GM19467 (cell line): ENCODE measurements around the gene MTUS2.
"Not testable (repeated sequence)": the region's sequence is repeated elsewhere in the genome, so short reads cannot be mapped to it uniquely, and the experiment has no call there.

Experiments
- ATAC-seq: cut with Tn5 transposase; IDR thresholded peaks from one replicate; pipeline ENCODE4 v1.9.1; 2021; ENCODE audit warnings: mild to moderate bottlenecking, moderate library complexity; ENCODE audit not compliant: unreplicated experiment

Gene MTUS2

DNA sequence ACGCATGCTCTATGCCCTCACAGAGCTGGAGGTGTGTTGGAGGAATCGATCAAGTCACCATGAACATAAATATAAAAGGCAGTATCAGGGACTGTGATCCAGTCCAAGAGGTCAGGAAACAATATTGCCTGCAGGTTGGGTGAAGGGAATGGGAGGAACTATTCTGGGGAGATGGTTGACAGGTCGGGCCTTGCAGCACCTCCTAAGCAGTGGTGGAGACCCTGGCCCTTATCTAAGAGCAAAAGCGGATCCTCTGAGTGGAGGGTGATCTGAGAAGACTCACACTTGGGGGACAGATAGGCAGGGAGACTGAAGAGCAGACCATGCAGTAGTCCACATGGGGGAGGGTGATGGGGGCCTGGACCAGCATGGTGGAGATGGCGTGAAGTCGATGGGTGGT lies 561.9 kb downstream of the MTUS2 start:
- no peak for ATAC-seq

GRCh38 chr13:29383476-29383875 lies 563.3 kb downstream of the MTUS2 start:
- ATAC-seq: no peak

GRCh38 chr13:29384466-29384865 lies 564.3 kb downstream of the MTUS2 start:
- no peak for ATAC-seq

GRCh38 chr13:29384871-29385270 lies 564.7 kb downstream of the MTUS2 start:
- no peak for ATAC-seq

GRCh38 chr13:29386246-29386645 lies 566.1 kb downstream of the MTUS2 start:
- no peak for ATAC-seq

- ATAC-seq: not testable (repeated sequence)
These were observed 570.5 kb downstream of the MTUS2 start for GRCh38 chr13:29390598-29390997.

DNA sequence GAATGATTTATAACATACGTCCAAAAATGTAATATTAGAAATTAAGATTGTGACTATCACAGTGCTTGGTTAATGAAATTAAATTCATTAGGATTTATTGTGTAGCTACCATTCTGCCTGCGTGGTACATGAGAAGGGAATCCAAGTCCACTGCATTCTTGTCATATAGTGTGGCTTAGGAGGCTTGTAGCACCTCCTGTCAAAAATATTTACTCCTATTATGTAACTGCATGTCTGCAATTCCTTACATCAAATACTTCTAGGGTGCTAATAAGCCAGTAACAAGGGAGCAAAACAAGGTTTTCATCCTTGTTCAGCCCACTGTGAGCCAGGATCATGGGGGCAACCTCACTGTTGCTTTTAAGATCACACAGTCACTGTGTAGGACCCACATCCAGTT lies 576.3 kb downstream of the MTUS2 start:
- no peak for ATAC-seq

DNA sequence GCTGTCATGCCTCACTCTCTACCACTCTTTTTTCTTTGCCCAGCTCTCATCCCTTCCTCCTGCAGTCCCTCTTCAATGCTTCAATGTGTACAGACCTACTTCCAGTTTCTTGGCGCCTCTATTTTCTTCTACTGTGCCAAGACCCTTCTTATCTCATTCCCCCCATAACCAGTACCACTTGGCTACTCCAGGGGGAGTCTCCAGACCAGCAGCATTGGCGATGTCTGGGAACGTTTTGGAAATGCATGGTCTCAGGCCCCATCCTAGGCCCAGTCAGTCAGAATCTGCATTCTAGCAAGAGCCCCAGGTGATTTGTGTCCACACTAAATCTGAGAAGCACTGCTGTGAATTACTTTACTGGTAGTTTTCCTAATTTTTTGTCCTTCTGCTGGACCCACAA lies 577.1 kb downstream of the MTUS2 start:
- ATAC-seq: no peak

DNA sequence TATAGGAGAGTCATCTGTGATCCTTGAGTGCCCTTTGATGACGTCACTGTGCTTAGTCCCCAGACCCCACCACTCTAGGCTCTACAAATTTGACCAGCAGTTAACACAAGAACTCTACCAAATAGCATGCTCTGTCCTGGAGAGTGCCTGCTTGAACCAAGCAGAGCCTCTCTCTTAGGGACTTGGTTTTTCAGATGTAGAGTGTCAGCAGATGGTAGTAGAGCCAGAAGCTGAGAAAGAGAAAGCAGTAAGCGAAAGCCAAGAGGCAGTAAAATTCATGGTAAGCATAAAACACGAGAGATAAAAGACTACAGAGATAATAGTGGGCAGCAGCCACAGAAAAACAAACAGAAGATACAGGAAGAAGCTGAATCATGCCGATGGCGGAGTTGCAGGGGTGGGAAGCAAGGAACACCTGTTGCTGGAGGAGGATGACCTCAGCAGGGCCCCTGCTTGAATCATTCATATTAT lies 582.1 kb downstream of the MTUS2 start:
- no peak for ATAC-seq

DNA sequence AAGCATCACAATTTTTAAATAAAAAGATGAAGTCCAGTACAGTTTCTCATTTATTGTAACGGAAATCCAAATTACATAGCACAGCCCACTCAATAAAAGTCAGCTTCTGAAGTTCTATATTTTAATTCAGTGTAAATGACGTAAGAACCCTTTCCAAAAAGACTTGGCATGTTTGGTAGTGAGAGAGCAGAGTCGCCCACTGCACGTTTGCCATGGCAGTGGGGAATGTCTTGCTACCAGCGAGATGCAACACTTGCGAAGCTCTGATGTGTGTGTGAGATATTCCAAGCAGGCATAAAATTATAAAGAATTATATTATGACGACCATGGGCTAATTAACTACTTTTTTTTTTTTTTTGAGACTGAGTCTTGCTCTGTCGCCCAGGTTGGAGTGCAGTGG lies 585.3 kb downstream of the MTUS2 start:
- no peak for ATAC-seq

DNA sequence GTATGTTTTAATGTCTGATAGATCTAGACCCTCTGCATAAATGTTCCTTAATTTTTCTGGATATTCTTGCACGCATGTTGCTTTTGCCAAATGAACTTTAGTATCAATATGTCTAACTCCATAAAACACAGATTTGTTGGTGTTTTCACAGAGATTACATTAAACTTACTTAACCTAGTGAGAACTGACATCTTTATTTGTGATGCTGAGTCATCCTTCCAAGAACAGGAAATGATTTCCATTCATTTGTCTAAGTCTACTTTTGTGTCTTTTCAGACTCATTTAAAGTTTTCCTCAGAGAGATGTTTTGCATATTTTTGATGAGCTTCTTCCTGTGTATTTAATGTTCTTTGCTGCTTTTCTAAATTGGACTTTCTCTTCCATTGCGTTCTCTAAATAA lies 591.3 kb downstream of the MTUS2 start:
- no peak for ATAC-seq

DNA sequence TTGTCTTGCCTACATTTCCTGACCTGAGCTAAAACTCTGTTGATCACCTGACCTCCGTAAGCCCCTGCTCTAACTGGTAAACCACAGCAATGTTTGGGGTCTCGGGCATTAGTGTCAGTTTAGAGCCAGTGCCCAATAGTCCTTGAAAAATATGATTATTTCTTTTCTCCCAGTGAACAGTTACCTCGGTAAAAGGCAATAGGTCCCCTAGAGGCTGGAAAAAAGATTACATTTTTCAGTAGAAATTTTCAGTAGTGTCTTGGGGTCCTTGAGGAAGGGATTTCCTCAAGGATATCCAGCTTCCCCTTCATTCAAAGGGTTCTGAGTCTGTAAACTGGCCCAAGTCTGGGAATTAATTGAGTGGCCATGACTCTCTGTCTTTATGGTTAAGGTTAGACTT lies 597.9 kb downstream of the MTUS2 start:
- ATAC-seq: no peak

DNA sequence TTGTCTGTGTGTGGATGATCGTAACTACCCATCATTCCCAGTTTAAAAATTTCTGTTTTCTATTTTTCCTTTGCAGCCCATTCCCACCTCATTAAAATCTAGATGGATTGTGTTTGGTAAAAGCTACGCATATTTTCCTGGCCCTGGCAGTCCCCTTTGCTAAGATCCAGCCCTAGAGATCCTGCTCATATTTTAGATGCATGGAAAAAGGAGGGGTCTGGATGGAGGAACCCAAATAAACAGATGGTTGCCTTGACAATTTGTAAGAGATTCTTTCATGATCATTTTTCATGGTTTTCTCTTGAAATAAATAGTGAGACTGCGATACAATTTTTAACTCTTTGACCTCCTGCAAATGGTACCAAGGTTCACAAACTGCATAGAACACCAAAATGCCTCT lies 601.0 kb downstream of the MTUS2 start:
- no peak for ATAC-seq

GRCh38 chr13:29422015-29422414 lies 601.9 kb downstream of the MTUS2 start:
- ATAC-seq: no peak

GRCh38 chr13:29423050-29423449 lies 602.9 kb downstream of the MTUS2 start:
- no peak for ATAC-seq

- no peak for ATAC-seq
These were observed 607.8 kb downstream of the MTUS2 start for GRCh38 chr13:29427937-29428309.

- no peak for ATAC-seq
These were observed 608.4 kb downstream of the MTUS2 start for GRCh38 chr13:29428310-29429181.

DNA sequence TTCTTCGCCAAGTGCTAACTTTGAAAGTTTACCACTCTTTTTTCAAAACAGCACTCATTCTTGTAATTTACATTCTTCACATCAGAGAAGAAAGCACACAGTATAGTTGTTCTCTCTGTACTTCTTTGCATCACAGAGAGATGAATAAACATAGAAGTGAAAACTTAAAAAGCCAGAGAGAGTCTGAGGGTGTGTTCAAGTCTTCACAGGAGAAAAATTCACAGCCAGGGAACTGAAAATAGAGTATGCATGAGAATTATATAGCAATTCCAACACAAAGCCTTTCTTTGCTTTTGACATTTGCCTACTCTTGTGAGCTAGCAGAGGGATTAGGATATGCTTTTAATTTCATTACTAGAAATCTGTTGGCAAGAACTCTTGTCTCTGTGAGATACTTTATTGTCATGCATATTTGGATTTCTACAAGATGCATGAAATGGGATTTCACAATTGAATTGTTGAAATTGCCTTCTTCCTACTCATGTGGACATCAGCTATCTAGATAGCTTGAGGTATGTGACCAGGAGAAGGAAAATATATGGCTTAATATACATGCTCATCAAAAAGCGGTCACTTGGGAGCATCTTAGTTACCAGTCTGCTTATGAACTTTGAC lies 609.3 kb downstream of the MTUS2 start:
- no peak for ATAC-seq

GRCh38 chr13:29434217-29434945 lies 614.2 kb downstream of the MTUS2 start:
- ATAC-seq: peak; percentile 54

GRCh38 chr13:29435125-29435911 lies 615.2 kb downstream of the MTUS2 start:
- no peak for ATAC-seq

DNA sequence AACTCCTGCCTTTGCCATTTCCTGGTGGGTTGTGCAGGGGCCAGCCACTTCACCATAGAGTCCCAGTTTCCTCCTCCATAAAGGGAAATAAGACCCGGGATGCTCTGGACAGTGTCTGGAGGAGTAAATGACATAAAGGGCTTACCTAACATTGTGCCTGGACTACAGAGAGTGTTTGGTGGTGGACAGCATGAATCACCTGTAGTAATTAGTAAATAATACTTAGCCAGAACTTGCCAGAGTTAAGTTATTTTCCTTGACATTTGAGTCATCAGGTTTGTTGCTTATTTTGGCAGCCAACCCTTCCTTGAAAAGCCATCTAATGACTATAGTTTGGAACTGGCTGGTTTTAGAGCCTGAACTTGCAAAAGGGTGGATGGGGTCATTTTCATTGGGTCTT lies 616.2 kb downstream of the MTUS2 start:
- no peak for ATAC-seq
